ENCODE measurements around the gene TRAPPC8.
"Not testable (repeated sequence)": the region's sequence is repeated elsewhere in the genome, so short reads cannot be mapped to it uniquely, and the experiment has no call there.

Gene TRAPPC8

DNA sequence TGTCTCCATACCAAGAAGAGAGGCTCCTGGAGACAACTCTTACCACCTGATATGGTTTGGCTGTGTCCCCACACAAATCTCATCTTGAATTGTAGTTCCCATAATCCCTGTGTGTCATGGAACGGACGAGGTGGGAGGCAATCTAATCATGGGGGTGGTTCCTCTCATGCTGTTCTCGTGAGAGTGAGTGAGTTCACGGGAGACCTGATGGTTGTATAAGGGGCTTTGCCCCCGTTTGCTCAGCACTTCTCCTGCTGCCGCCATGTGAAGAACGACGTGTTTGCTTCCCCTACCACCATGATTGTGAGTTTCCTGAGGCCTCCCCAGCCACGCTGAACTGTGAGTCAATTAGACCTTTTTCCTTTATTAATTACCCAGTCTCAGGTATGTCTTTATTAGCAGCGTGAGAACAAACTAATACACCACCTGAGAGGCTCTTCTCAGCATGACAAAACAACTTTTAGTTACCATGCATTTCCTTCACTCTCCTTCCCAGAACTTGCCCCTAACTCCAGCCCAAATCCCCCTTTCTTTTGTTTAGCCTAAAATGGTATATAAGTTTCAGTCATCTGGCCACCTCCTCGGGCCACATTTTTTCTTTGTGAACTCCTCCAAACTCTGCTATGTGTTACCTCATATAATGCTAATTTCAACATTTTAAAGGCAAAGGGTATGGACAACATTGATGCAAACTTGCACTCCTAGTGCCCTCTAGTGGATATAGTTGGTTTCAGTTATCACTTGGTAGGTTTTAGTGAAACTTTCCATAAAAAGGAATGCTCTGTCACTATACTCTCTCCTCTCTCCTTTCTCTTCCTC is 123.6 kb downstream of the TRAPPC8 start:
- no peak overlapping the region for H3K27ac ChIP-seq
- no peak for TF ChIP-seq ZFX (IDR thresholded peaks at IDR 0.05)
- TF ChIP-seq, protein P1, sequence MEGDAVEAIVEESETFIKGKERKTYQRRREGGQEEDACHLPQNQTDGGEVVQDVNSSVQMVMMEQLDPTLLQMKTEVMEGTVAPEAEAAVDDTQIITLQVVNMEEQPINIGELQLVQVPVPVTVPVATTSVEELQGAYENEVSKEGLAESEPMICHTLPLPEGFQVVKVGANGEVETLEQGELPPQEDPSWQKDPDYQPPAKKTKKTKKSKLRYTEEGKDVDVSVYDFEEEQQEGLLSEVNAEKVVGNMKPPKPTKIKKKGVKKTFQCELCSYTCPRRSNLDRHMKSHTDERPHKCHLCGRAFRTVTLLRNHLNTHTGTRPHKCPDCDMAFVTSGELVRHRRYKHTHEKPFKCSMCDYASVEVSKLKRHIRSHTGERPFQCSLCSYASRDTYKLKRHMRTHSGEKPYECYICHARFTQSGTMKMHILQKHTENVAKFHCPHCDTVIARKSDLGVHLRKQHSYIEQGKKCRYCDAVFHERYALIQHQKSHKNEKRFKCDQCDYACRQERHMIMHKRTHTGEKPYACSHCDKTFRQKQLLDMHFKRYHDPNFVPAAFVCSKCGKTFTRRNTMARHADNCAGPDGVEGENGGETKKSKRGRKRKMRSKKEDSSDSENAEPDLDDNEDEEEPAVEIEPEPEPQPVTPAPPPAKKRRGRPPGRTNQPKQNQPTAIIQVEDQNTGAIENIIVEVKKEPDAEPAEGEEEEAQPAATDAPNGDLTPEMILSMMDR (conservative IDR thresholded peaks at IDR 0.05): peak; percentile 81

DNA sequence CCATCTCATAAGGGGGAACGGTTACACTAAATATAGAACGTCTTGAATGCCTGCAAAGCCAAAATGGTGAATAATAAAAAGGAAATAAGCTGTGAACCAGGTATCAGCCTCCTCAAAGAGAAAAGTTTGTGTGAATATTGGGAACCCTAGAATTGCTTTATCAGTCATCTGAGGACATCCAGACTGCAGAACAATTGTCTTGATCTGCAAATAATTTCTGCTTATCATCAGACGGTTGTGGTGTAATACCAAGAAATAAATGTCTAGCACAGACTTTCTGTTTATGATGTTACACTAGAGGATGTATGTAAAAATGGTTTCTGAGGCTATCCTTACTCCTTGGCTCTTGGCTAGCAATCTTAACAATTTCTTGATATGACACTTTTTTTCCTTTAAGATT is 128.8 kb downstream of the TRAPPC8 start:
- TF ChIP-seq ZFX (IDR thresholded peaks at IDR 0.05): no peak
- TF ChIP-seq, protein P1 (conservative IDR thresholded peaks at IDR 0.05): no peak
- no peak overlapping the region for H3K27ac ChIP-seq

DNA sequence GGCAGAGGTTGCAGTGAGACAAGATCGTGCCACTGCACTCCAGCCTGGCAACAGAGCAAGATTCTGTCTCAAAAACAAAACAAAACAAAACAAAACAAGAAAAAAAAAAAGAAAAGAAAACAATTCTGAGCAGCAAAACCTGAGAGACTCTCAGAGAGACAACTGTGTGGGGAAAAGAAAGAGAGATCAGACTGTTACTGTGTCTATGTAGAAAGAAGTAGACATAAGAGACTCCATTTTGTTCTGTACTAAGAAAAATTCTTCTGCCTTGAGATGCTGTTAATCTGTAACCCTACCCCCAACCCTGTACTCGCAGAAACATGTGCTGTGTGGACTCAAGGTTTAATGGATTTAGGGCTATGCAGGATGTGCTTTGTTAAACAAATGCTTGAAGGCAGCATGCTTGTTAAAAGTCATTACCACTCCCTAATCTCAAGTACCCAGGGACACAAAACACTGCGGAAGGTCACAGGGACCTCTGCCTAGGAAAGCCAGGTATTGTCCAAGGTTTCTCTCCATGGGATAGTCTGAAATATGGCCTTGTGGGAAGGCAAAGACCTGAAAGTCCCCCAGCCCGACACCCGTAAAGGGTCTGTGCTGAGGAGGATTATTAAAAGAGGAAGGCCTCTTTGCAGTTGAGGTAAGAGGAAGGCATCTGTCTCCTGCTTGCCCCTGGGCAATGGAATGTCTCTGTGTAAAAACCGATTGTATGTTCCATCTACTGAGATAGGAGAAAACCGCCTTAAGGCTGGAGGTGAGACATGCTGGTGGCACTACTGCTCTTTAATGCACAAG is 132.4 kb downstream of the TRAPPC8 start:
- H3K27ac ChIP-seq: not testable (repeated sequence)

DNA sequence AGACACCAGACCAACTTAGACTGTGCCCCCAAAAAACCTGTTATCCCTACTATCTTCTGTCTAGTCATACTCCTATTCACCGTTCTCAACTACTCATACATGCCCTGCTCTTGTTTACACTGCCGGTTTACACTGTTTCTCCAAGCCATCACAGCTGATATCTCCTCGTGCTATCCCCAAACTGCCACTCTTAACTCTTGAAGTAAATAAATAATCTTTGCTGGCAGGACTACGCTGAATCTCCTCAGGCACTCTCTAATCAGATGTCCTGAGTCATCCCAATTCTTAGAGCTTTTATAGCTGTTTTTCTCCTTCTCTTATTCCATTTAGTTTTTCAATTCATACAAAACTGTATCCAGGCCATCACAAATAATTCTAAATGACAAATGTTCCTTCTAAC is 133.9 kb downstream of the TRAPPC8 start:
- not testable (repeated sequence) for H3K27ac ChIP-seq

DNA sequence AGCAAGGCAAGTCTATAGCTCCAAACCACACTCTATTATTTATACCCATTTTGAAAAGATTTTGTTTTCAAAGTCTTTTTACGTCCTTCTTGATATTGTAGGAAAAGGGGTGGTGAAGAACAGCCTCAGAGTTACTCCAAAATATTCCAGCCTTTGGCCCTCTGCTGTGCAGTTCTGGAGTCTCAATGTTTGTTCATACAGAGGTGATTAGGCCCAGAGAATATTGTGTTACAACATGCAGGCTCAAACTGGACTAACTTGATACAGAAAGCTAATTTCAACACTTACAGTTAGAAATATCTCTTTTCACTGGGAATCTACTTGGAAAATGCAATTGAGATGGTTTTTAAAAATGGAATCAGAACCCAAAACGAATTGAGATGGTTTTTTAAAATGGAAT is 141.8 kb downstream of the TRAPPC8 start:
- no peak overlapping the region for H3K27ac ChIP-seq
- TF ChIP-seq, protein P1 (conservative IDR thresholded peaks at IDR 0.05): no peak
- TF ChIP-seq ZFX (IDR thresholded peaks at IDR 0.05): no peak

DNA sequence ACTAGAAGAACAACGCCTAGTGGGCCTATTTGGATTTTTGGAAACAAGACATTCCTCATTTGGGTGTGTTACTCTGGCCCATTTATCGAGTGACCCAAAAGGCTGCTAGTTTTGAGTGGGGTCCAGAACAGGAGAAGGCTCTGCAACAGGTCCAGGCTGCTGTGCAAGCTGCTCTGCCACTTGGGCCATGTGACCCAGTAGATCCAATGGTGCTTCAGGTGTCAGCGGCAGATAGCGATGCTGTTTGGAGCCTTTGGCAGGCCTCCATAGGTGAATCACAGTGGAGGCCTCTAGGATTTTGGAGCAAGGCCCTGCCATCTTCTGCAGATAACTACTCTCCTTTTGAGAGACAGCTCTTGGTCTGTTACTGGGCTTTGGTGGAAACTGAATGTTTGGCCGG is 143.7 kb downstream of the TRAPPC8 start:
- H3K27ac ChIP-seq: not testable (repeated sequence)

DNA sequence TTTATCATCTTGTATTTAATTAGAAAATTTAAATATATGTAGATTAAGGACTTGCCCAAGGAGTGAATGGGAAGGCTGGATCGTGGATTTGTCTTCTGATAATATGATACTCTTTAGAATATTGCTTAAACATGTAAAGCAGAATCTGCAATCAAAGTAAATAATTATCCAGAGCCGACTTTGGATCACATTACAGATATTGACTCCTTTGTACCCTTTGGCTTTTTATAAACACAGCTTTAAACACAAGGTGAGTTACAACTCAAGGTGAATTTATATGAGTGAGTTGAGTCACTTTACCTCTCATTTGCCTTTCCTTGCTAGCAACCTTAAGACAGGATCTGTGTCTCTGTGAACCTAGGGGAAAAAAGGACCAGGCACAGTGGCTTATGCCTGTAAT is 144.5 kb downstream of the TRAPPC8 start:
- TF ChIP-seq, protein P1 (conservative IDR thresholded peaks at IDR 0.05): no peak
- TF ChIP-seq ZFX (IDR thresholded peaks at IDR 0.05): no peak
- H3K27ac ChIP-seq: no peak overlapping the region

DNA sequence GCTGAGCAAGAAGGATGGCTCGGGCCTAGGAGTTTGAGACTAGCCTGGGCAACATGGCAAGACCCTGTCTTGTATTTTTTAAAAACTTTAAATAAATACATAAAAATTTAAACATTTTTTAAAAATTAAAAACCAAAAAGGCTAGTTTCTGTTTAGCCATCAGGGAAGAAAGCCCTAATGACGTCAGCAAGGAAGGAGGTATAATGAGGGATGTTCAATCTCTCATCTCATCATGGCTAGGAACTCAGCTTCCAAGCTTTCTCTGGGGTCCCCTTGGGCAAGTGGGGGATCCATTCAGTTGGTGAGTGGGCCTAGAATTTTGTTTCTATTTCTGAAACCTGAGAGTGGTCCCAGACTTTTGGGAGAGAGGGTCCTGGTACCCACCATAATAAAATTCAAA is 147.2 kb downstream of the TRAPPC8 start:
- no peak overlapping the region for H3K27ac ChIP-seq
- TF ChIP-seq, protein P1 (conservative IDR thresholded peaks at IDR 0.05): no peak

DNA sequence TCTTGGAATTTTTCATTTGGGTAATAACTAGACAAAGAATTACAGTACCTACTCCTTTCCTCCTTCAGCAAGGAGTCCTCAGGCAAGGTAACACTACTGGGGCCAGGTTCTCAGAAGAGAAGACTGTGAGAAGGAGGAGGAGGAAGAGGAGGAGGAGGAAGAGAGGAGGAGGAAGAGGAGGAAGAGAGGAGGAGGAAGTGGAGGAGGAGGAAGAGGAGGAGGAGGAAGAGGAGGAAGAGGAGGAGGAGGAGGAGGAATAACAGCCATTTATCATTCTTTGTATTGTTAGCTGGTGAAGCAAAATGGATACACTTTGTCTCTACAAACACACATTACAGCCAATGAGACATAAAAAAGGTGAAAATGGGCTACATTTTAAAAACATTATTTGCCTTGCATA is 149.4 kb downstream of the TRAPPC8 start:
- H3K27ac ChIP-seq: no peak overlapping the region
- no peak for TF ChIP-seq ZFX (IDR thresholded peaks at IDR 0.05)
- TF ChIP-seq, protein P1 (conservative IDR thresholded peaks at IDR 0.05): no peak
